Glutamatergic neuron (in vitro differentiated cells): ENCODE measurements around the gene CLCN1. TPM values are rescaled to one million over a fixed set of nuclear protein-coding genes. Genes with fewer than 3 reads are reported as not detected.
A peak's percentile ranks its signal among the peaks of the same experiment; 100 is the strongest.

ENCODE experiments used
- DNase-seq: peaks from one replicate; pipeline ENCODE4 v3.0.0; 2022
- H3K27ac Mint-ChIP-seq: one replicate; pipeline ENCODE4 v1.8.0; 2020; ENCODE audit warnings: mild to moderate bottlenecking, mixed read lengths, inconsistent platforms; ENCODE audit not compliant: unreplicated experiment
- H3K27me3 Mint-ChIP-seq: one replicate; pipeline ENCODE4 v1.8.0; 2020; ENCODE audit warnings: mild to moderate bottlenecking, moderate library complexity, mixed read lengths, inconsistent platforms; ENCODE audit not compliant: unreplicated experiment
- H3K36me3 Mint-ChIP-seq: one replicate; pipeline ENCODE4 v1.8.0; 2020; ENCODE audit warnings: mild to moderate bottlenecking, mixed read lengths, inconsistent platforms; ENCODE audit not compliant: unreplicated experiment
- H3K4me1 Mint-ChIP-seq: one replicate; pipeline ENCODE4 v1.8.0; 2020; ENCODE audit warnings: mild to moderate bottlenecking, low read depth, mixed read lengths, inconsistent platforms; ENCODE audit not compliant: unreplicated experiment
- H3K4me3 Mint-ChIP-seq: one replicate; pipeline ENCODE4 v1.8.0; 2020; ENCODE audit warnings: mild to moderate bottlenecking, mixed read lengths, inconsistent platforms; ENCODE audit not compliant: unreplicated experiment
- H3K9me3 Mint-ChIP-seq: one replicate; pipeline ENCODE4 v1.8.0; 2020; ENCODE audit warnings: mild to moderate bottlenecking, moderate library complexity, mixed read lengths, inconsistent platforms; ENCODE audit not compliant: unreplicated experiment
- total RNA-seq: library from RNA; stranded (reverse); fragmentation: NEBNext Ultra II Directional; extraction: Animal tissue kit (Norgen Biotek cat#: 25700); gene quantifications from one replicate; pipeline ENCODE4 v1.2.1, GENCODE V29; 2021; ENCODE audit not compliant: unreplicated experiment
- TF ChIP-seq, protein P1 (sequence below): fragments of 200-600 bp; sonication (generic); IDR thresholded peaks from one replicate; pipeline ENCODE4 v1.5.0; 2021; ENCODE audit not compliant: partially characterized antibody, unreplicated experiment

The CLCN1 gene
- total RNA-seq, 1 donor from 2014 or later = 0.56 TPM

DNA sequence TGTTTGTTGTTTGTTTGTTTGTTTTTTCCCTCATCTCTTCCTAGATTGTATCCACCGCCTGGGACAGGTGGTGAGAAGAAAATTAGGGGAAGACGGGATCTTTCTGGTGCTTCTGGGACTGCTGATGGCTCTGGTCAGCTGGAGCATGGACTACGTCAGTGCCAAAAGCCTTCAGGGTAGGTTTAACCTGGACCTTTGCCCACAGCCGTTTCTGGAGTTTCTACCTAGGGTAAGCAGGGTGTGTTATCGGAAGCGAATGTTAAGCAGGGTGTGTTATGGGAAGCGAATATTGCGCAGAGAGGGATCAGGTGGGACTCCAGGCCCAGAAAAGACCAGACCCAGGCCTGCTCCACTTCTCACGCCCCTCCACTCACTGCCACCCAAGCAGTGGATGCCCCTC, 4.7 kb downstream of the CLCN1 start:
- peaks cover 37% of the 10 kb centered on the region for H3K4me1 Mint-ChIP-seq
- TF ChIP-seq, protein P1, sequence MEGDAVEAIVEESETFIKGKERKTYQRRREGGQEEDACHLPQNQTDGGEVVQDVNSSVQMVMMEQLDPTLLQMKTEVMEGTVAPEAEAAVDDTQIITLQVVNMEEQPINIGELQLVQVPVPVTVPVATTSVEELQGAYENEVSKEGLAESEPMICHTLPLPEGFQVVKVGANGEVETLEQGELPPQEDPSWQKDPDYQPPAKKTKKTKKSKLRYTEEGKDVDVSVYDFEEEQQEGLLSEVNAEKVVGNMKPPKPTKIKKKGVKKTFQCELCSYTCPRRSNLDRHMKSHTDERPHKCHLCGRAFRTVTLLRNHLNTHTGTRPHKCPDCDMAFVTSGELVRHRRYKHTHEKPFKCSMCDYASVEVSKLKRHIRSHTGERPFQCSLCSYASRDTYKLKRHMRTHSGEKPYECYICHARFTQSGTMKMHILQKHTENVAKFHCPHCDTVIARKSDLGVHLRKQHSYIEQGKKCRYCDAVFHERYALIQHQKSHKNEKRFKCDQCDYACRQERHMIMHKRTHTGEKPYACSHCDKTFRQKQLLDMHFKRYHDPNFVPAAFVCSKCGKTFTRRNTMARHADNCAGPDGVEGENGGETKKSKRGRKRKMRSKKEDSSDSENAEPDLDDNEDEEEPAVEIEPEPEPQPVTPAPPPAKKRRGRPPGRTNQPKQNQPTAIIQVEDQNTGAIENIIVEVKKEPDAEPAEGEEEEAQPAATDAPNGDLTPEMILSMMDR = no peak
- DNase-seq = no peak
- H3K27ac Mint-ChIP-seq = no peak overlapping the region
- H3K9me3 Mint-ChIP-seq = peaks cover 13% of the 10 kb centered on the region
- H3K4me3 Mint-ChIP-seq = no peak overlapping the region
- no peaks in the 10 kb centered on the region for H3K36me3 Mint-ChIP-seq
- H3K27me3 Mint-ChIP-seq = peaks cover 5% of the 10 kb centered on the region

DNA sequence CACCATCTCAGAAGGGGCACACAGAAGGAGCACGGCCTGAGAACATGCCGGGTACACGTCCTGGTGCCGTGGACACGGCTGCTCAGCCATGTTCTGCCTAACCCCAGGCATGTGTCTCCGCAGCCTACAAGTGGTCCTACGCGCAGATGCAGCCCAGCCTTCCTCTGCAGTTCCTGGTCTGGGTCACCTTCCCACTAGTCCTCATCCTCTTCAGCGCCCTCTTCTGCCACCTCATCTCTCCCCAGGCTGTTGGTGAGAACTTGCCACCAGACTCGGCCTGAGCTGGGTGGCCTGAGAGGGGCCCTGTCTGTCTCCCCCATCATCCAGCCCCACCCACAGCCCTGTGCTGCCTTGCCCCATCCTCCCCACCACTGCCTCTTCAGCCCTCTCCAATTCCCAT, 5.3 kb downstream of the CLCN1 start:
- TF ChIP-seq, protein P1 = no peak
- Mint-ChIP-seq H3K4me3 (no peak overlapping the region), H3K27ac (peak overlapping the region; percentile 23), H3K4me1 (peaks cover 31% of the 10 kb centered on the region), H3K36me3 (no peaks in the 10 kb centered on the region), H3K27me3 (peaks cover 5% of the 10 kb centered on the region), H3K9me3 (peaks cover 11% of the 10 kb centered on the region)
- no peak for DNase-seq

DNA sequence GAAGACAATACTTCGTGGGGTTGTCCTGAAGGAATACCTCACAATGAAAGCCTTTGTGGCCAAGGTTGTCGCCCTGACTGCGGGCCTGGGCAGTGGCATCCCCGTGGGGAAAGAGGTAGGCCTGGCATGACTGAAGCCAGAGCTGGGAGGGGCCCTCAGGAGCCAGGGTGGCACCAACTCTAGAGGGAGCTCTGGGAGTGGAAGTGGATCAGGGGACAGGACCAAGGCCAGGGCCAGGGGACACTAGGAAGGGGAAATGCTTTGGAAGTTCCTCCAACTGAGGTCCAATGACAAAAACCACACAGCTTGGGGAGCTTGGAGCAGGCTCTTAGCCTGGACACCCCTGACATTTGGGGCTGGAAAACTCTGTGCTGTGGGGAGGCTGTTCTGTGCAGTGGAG, 5.8 kb downstream of the CLCN1 start:
- peaks cover 13% of the 10 kb centered on the region for H3K9me3 Mint-ChIP-seq
- peaks cover 5% of the 10 kb centered on the region for H3K27me3 Mint-ChIP-seq
- H3K4me3 Mint-ChIP-seq = no peak overlapping the region
- H3K36me3 Mint-ChIP-seq = no peaks in the 10 kb centered on the region
- peaks cover 31% of the 10 kb centered on the region for H3K4me1 Mint-ChIP-seq
- no peak for DNase-seq
- H3K27ac Mint-ChIP-seq = peak overlapping the region; percentile 23
- TF ChIP-seq, protein P1 = no peak

DNA sequence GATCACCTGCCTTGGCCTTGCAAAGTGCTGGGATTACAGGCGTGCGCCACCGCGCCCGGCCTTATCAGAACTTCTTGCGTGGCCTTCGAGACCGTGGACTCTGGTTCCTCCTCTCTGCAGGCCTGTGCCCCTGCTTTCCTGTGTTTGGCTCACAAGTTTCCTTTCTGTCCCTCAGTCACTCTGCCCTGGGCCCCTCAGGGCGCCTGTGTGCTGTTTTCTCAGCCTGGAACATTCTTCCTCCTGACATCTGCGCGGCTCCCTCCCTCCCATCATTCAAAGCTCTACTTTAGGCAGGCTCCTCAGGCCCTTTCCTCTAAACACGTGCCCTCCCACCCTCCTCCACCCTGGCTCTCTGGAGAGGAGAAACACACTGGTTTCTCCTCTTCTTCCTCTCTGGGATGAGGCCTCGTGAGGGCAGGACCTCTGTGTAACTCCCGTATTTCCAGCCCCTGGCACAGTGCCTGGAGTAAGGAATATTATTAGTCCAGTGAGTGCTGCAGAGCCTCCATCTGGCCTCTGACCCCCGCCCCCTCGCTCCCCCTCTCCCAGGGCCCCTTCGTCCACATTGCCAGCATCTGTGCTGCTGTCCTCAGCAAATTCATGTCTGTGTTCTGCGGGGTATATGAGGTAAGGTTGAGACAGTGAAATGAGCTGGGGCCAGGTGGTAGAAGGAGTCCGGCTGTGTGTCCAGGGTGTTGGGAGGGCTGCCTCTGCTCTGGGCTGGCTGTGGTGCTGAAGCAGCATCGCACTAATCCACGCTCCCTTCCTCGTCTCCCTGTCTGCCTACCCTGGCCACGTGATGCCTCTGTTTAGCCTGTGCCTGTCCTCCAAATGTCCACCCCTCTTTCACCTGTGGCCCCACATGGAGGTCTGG, 7.1 kb downstream of the CLCN1 start:
- H3K4me1 Mint-ChIP-seq = peaks cover 32% of the 10 kb centered on the region
- peaks cover 13% of the 10 kb centered on the region for H3K9me3 Mint-ChIP-seq
- TF ChIP-seq, protein P1 = no peak
- peak; percentile 66 for DNase-seq
- peaks cover 5% of the 10 kb centered on the region for H3K27me3 Mint-ChIP-seq
- H3K27ac Mint-ChIP-seq = peak overlapping the region; percentile 98
- no peaks in the 10 kb centered on the region for H3K36me3 Mint-ChIP-seq
- peak overlapping the region; percentile 78 for H3K4me3 Mint-ChIP-seq

DNA sequence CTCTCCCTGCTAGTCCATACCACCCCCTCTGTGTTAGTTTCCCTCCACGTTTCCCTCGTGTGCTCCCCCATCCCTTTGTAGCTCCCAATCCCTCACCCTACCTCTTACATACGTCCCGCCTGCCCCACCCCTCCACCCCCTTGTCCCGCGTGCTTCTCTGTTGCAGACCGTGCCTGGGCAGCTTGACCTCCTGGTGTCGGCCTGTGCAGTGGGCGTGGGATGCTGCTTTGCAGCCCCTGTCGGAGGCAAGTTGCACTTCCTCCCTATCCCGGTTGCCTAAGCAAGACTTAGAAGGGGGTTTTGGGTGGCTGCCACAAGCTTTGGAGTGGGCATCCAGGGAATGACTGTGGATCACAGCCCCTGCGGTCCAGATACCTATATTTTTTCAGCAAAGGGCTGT, 7.7 kb downstream of the CLCN1 start:
- DNase-seq = peak; percentile 53
- peaks cover 31% of the 10 kb centered on the region for H3K4me1 Mint-ChIP-seq
- TF ChIP-seq, protein P1 = no peak
- peak overlapping the region; percentile 78 for H3K4me3 Mint-ChIP-seq
- H3K36me3 Mint-ChIP-seq = no peaks in the 10 kb centered on the region
- peak overlapping the region; percentile 98 for H3K27ac Mint-ChIP-seq
- H3K27me3 Mint-ChIP-seq = peaks cover 5% of the 10 kb centered on the region
- peaks cover 13% of the 10 kb centered on the region for H3K9me3 Mint-ChIP-seq
